OCI-LY3 (cell line): ENCODE measurements around the gene EFHC1.

Experiments
- EZH2phosphoT487 ChIP-seq: fragments of 200-600 bp; shearing (Covaris generic); IDR thresholded peaks from 2 replicates; pipeline ENCODE4 v1.6.1; 2018; ENCODE audit warnings: antibody characterized with exemption, mixed run types, low read depth
- TF ChIP-seq, protein P1 (sequence below): fragments of 200-600, 300-600 bp; sonication (generic); IDR thresholded peaks from 2 replicates; pipeline ENCODE4 v1.5.1; 2014; ENCODE audit warnings: antibody characterized with exemption, low read length, low read depth

GRCh38 chr6:52516943-52517342 lies 96.8 kb downstream of the EFHC1 start:
- TF ChIP-seq, protein P1, sequence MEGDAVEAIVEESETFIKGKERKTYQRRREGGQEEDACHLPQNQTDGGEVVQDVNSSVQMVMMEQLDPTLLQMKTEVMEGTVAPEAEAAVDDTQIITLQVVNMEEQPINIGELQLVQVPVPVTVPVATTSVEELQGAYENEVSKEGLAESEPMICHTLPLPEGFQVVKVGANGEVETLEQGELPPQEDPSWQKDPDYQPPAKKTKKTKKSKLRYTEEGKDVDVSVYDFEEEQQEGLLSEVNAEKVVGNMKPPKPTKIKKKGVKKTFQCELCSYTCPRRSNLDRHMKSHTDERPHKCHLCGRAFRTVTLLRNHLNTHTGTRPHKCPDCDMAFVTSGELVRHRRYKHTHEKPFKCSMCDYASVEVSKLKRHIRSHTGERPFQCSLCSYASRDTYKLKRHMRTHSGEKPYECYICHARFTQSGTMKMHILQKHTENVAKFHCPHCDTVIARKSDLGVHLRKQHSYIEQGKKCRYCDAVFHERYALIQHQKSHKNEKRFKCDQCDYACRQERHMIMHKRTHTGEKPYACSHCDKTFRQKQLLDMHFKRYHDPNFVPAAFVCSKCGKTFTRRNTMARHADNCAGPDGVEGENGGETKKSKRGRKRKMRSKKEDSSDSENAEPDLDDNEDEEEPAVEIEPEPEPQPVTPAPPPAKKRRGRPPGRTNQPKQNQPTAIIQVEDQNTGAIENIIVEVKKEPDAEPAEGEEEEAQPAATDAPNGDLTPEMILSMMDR, result no peak
- TF ChIP-seq EZH2phosphoT487, result no peak
